HG03066 (cell line): ENCODE measurements around the gene PEF1.
"Not testable (repeated sequence)": the region's sequence is repeated elsewhere in the genome, so short reads cannot be mapped to it uniquely, and the experiment has no call there.

Source experiments
- ATAC-seq: cut with Tn5 transposase; IDR thresholded peaks from one replicate; pipeline ENCODE4 v1.9.1; 2021; ENCODE audit warnings: low read depth; ENCODE audit not compliant: unreplicated experiment

Gene PEF1

DNA sequence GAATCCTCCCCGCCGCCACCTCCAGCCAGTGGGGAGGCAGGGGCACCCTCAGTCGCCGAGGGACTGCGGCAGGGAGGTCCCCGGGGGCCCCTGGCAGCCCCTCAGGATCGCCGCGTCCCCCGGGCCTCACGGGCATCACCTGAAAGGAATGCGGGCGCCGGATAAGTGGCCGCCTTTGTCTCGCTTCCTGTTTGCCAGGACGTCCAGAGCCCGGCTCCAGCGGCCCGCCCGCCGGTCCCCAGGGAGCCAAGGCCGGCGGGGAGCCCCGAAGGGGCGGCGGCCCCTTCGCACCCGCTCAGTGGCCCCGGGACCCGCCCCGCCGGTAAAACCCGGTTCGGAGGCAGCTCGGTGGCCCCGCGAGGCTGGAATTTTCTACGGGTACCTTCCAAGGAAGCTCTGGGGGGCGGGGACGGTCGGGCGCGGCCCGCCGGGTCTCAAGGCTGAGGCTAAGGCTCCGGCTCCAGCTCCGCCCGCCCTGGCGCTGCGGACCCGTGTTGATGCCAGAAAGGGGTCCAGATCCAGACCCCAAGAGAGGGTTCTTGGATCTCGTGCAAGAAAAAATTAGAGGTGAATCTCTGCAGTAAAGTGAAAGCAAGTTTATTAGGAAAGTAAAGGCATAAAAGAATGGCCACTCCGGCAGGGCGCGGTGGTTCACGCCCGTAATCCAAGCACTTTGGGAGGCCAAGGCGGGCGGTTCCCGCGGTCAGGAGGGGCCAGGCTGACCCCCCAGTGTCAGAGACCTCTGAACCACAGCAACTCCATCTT lies 55.7 kb downstream of the PEF1 start:
- ATAC-seq: no peak

DNA sequence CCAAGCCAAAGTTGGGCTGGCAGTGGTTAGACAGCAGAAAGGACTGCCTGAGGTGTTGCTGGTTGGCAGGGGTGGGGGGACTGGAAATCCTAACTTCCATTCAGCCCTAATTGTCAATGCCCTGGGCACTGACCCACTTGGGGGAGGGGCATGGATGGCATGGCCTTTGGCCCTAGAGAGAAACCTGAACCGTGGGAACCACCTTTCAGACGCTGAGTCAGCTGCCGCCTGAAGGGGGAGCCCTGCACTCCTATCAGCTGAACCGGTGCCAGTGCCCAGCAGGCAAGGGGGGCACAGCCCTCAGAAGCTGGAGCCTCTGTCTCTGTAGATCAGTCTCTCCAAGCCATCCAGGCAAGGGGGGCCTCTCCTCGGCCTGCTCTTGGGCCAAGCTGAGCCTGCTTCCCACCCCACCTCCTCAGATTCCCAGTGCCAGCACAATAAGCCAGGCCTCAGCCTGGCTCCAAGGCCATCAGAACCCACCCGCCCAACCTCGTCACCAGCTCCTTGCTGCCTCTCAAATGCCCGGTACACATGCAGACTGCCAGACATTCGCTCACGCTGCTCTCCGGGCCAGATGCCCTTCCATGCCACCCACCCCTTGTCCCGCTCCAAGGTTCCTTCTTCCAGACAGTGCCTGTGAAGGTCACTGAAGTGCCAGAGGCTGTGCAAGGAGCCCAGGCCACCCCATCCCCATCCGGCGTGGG lies 56.8 kb downstream of the PEF1 start:
- no peak for ATAC-seq

GRCh38 chr1:31587328-31587699 lies 57.4 kb downstream of the PEF1 start:
- not testable (repeated sequence) for ATAC-seq

DNA sequence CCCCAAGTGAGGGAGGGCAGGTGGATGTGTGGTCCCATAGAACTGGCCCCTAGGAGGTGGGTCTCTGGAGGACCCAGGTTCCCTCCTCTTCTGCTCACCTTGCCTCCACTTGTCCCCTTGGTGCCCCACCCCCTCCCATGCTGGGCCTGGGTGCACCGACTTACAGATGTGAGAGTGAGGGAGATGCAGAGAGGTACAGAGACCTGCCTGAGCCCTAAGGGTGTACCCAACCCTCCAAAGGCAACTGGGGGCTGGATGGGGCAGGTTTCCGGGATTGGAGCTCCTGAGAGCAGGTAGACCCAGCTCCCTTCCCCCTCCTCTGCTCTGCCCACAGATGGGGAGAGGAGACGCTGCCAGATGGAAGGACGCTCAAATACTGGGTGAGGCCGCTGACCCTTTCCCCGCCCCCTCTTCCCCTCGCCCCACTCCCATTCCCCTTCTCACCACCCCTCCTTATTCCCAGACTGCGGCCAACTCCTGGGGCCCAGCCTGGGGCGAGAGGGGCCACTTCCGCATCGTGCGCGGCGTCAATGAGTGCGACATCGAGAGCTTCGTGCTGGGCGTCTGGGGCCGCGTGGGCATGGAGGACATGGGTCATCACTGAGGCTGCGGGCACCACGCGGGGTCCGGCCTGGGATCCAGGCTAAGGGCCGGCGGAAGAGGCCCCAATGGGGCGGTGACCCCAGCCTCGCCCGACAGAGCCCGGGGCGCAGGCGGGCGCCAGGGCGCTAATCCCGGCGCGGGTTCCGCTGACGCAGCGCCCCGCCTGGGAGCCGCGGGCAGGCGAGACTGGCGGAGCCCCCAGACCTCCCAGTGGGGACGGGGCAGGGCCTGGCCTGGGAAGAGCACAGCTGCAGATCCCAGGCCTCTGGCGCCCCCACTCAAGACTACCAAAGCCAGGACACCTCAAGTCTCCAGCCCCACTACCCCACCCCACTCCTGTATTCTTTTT lies 58.0 kb downstream of the PEF1 start:
- ATAC-seq: no peak

- no peak for ATAC-seq
Observed at GRCh38 chr1:31585736-31586365, 58.8 kb downstream of the PEF1 start.

GRCh38 chr1:31584869-31585735 lies 59.6 kb downstream of the PEF1 start:
- no peak for ATAC-seq

GRCh38 chr1:31583995-31584868 lies 60.4 kb downstream of the PEF1 start:
- no peak for ATAC-seq

DNA sequence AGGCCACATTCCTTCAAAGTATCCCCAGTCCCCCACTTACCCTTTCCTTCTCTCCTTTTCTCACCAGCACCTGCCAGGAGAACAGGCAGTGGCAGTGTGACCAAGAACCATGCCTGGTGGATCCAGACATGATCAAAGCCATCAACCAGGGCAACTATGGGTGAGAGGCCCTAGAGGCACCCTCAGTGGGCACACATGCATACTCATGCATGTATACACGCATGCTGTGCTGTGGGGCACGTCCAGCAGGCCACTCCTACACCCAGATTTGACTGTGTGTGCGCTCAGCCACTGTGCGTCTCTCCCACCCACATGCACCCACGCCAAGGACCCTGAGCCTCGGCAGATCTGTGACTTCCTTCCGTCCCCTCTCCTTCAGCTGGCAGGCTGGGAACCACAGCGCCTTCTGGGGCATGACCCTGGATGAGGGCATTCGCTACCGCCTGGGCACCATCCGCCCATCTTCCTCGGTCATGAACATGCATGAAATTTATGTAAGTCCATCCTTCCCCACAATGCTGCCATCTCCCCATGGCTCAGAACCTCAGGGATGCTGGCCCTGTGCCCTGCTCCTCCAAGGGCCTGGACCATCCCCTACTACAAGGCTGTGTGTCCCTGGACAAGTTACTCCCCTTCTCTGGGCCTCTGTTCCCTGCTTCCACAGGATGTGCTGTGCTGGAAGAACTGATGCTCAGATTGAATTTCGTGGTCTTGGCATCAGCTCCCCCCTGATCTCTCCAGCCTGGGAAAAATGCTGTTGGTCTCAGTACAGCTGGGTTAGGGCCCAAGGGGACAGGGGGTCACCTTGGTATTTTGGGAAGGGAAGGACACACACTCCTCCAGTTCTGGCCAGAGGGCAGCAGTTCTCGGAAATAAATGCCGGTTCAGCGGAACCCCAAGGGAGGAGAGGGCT lies 61.3 kb downstream of the PEF1 start:
- no peak for ATAC-seq

DNA sequence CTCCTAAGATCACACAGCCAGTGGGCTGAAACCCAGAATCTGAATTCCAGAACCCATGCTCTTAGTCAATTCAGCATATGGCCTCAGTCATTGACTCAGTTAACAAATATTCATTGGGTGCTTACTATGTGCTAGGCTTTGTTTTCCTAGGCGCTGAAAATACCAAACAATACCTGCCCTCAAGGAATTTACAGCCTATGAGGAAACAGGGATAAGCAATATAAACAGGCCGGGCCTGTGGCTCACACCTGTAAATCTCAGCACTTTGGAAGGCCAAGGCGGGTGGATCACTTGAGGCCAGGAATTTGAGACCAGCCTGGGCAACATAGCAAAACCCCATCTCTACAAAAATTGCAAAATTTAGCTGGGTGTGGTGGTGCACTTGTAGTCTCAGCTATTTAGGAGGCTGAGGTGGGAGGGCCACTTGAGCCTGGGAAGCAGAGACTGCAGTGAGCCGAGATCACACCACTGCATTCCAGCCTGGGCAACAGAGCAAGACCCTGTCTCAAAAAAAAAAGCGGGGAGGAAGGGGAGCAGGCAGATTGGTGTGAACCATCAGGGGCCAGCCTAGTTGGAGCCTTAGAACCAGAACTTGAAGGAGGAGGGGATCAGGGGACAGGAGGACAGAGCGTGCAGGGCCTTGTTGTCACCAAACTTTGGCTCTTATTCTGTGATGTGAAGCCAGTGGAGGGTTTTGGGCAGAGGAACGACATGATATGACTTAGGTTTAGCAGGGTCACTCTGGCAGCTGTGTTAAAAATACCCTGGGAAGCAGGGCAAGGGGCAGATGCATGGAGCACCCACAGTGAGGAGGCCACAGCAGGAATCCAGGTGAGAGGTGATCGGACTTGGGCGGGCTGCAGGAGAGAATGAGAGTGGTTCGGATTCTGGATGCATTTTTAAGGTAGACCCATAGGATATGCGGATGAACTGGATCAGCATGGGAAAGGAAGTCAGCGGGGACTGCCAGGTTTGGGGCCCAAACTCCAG lies 62.6 kb downstream of the PEF1 start:
- no peak for ATAC-seq

DNA sequence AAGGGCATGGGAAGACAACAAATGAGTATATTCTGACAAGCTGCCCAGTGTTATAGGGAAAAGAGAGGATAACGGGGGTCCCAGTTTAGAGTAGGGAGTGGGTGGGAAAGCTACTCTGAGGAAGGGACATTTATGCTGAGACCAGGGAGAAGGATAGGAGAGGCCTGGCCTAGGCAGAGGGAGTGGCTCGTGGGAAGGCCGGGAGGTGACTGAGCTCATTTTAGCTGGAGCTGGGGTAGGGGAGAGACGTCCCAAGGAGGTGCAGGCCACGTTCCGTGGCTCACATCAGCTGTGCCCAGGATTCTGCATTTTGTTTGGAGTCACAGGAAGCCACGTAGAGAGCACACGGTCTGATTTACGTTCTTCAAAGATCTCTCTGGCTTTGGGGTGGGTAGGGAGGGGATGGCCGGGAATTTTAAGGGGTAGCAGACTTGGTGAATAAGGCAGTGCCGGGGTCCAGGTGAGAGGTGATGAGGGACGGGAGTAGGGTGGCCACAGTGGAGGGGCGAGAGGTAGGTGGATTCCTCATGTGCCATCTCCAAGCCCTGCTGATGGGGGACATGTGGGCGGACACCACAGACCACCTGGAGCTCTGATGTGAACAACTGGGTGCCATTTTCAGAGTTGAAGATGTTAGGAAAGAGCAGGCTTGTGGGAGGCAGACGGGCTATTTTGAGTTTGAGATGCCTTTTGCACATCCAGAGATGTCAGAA lies 63.6 kb downstream of the PEF1 start:
- ATAC-seq: no peak

DNA sequence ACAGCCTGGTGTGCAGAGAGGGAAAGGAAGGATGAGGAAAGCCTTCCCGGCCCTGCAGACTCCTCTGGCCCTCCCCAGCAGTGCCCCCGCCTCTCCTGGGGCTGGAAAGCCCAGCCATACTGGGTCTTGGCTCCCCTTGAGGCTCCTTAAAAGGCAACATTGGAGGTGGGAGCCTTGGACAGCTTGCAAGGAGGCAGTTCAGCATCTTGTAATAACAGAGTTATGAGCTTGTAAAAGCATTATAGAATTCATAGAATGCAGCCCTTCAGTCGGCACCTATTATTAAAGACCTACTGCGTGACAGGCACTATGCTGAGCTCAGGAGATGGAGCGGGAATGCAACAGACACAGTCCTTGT lies 64.2 kb downstream of the PEF1 start:
- ATAC-seq: no peak
